ENCODE data around the gene SYVN1.

SYVN1 gene

DNA sequence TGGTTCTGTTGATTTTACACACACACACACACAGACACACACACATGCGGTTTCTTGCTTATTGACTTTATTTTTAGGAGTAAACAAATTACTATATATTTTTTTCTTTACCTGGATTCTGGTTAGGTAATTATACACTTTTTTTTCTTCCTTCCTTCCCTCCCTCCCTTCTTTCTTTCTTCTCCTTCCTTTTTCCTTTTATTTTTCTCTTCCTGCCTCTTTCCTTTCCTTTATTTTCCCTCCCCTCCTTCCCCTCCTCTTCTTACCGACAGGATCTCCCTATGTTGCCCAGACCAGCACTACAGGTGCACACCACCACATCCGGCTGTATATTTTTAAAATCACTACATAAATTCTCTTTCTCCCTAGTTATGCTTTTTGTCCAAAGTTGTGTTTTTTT is 32.6 kb upstream of the SYVN1 start:
- Histone ChIP-seq H3K4me1 (ENCODE audit: control insufficient read depth, insufficient read depth, low read length) (no peaks in the 10 kb centered on the region), H3K27ac (ENCODE audit: extremely low read depth, low read depth, low read length) (no peak overlapping the region), H3K4me3 (ENCODE audit: low read depth, low read length) (no peak overlapping the region), H3K36me3 (ENCODE audit: control insufficient read depth in 2 of 2, insufficient read depth in 1 of 2, low read length in 2 of 2) (no peaks in the 10 kb centered on the region), H3K9me3 (ENCODE audit: control insufficient read depth, insufficient read depth, low read depth, low read length) (no peaks in the 10 kb centered on the region)
- CTCF ChIA-PET: interaction anchor here (0.6 to 1.5 kb wide), 2 partner anchors 45 to 322 kb away, joined by 4 to 6 read pairs; partner anchors contain the start of genes CDC42BPG and MRPL49
- TF ChIP-seq HOXD13 (CRISPR knock-in tag; IDR thresholded peaks at IDR 0.05; ENCODE audit: borderline replicate concordance): no peak
- TF ChIP-seq ZNF366 (tag by site-specific recombination; conservative IDR thresholded peaks at IDR 0.05): 0 out of 2 replicates have a peak, but pooled peaks have one; percentile 19
- no peak for TF ChIP-seq ZNF426 (tag by site-specific recombination; IDR thresholded peaks at IDR 0.05)
- TF ChIP-seq, protein P1, sequence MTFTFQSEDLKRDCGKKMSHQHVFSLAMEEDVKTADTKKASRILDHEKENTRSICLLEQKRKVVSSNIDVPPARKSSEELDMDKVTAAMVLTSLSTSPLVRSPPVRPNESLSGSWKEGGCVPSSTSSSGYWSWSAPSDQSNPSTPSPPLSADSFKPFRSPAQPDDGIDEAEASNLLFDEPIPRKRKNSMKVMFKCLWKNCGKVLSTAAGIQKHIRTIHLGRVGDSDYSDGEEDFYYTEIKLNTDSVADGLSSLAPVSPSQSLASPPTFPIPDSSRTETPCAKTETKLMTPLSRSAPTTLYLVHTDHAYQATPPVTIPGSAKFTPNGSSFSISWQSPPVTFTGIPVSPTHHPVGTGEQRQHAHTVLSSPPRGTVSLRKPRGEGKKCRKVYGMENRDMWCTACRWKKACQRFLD (tag by site-specific recombination; IDR thresholded peaks at IDR 0.05): no peak
- TF ChIP-seq, protein P2, sequence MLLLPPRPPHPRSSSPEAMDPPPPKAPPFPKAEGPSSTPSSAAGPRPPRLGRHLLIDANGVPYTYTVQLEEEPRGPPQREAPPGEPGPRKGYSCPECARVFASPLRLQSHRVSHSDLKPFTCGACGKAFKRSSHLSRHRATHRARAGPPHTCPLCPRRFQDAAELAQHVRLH (tag by site-specific recombination; IDR thresholded peaks at IDR 0.05): no peak
- TF ChIP-seq ZNF677 (tag by site-specific recombination; IDR thresholded peaks at IDR 0.05): no peak
- no peak for TF ChIP-seq ZNF843 (tag by site-specific recombination; IDR thresholded peaks at IDR 0.05)
- TF ChIP-seq, protein P3, sequence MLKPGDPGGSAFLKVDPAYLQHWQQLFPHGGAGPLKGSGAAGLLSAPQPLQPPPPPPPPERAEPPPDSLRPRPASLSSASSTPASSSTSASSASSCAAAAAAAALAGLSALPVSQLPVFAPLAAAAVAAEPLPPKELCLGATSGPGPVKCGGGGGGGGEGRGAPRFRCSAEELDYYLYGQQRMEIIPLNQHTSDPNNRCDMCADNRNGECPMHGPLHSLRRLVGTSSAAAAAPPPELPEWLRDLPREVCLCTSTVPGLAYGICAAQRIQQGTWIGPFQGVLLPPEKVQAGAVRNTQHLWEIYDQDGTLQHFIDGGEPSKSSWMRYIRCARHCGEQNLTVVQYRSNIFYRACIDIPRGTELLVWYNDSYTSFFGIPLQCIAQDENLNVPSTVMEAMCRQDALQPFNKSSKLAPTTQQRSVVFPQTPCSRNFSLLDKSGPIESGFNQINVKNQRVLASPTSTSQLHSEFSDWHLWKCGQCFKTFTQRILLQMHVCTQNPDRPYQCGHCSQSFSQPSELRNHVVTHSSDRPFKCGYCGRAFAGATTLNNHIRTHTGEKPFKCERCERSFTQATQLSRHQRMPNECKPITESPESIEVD (tag by site-specific recombination; IDR thresholded peaks at IDR 0.05): no peak
- TF ChIP-seq, protein P4, sequence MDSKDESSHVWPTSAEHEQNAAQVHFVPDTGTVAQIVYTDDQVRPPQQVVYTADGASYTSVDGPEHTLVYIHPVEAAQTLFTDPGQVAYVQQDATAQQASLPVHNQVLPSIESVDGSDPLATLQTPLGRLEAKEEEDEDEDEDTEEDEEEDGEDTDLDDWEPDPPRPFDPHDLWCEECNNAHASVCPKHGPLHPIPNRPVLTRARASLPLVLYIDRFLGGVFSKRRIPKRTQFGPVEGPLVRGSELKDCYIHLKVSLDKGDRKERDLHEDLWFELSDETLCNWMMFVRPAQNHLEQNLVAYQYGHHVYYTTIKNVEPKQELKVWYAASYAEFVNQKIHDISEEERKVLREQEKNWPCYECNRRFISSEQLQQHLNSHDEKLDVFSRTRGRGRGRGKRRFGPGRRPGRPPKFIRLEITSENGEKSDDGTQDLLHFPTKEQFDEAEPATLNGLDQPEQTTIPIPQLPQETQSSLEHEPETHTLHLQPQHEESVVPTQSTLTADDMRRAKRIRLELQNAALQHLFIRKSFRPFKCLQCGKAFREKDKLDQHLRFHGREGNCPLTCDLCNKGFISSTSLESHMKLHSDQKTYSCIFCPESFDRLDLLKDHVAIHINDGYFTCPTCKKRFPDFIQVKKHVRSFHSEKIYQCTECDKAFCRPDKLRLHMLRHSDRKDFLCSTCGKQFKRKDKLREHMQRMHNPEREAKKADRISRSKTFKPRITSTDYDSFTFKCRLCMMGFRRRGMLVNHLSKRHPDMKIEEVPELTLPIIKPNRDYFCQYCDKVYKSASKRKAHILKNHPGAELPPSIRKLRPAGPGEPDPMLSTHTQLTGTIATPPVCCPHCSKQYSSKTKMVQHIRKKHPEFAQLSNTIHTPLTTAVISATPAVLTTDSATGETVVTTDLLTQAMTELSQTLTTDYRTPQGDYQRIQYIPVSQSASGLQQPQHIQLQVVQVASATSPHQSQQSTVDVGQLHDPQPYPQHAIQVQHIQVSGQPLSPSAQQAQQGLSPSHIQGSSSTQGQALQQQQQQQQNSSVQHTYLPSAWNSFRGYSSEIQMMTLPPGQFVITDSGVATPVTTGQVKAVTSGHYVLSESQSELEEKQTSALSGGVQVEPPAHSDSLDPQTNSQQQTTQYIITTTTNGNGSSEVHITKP (tag by site-specific recombination; IDR thresholded peaks at IDR 0.05): peak; percentile 34; the same call in 1 of the 2 replicates
- TF ChIP-seq ZNF624 (tag by site-specific recombination; IDR thresholded peaks at IDR 0.05): no peak
- TF ChIP-seq, protein P5, sequence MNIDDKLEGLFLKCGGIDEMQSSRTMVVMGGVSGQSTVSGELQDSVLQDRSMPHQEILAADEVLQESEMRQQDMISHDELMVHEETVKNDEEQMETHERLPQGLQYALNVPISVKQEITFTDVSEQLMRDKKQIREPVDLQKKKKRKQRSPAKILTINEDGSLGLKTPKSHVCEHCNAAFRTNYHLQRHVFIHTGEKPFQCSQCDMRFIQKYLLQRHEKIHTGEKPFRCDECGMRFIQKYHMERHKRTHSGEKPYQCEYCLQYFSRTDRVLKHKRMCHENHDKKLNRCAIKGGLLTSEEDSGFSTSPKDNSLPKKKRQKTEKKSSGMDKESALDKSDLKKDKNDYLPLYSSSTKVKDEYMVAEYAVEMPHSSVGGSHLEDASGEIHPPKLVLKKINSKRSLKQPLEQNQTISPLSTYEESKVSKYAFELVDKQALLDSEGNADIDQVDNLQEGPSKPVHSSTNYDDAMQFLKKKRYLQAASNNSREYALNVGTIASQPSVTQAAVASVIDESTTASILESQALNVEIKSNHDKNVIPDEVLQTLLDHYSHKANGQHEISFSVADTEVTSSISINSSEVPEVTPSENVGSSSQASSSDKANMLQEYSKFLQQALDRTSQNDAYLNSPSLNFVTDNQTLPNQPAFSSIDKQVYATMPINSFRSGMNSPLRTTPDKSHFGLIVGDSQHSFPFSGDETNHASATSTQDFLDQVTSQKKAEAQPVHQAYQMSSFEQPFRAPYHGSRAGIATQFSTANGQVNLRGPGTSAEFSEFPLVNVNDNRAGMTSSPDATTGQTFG (tag by site-specific recombination; IDR thresholded peaks at IDR 0.05; ENCODE audit: borderline replicate concordance): no peak
- POLR2A ChIA-PET: interaction anchor here (0.7 kb wide), 1 partner anchor 105 kb away, joined by 5 read pairs; no protein-coding TSS in a partner anchor

DNA sequence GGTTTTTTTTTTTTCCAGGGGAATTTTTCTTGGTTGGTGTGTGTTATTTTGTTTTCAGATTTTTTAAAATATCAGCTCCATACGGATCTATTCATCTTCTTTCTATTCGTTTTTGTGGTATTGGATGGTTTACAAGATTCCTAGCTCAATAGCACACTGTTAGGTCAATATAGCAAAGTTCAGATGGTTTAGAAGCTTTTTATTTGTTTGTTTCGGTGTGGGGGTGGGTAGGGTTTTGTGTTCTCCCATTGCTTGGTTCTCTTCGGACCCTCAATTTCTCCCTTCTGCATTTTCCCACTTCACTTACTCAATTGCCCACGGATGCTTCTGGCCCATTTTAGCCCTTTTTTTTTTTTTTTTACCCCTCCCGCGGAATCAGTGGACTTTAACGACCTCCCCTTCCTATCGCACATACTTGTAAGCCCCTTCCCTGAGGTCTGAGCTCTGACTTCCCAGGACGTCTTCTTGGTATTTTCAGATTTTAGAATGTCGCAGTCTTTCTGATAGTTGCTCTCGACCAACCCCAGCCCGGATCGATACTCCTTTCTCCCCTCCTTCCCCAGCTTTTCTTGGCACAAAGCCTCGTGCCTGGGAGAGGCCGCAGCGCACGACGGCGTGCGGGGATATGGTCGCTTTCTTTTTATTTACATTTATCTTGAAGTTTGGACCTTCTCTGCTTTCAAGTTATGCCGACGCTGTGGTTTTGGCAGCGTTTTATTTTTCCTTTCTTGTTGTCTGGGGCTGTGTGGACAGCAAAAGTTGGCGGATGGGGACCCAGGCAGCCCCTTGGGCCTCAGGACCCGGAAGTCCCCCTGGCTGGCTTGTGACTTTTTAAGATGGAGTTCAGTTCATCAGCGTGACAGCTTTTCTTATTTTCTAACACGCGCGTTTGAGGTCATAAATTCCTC is 31.3 kb upstream of the SYVN1 start:
- H3K36me3 ChIP-seq (ENCODE audit: control insufficient read depth in 2 of 2, insufficient read depth in 1 of 2, low read length in 2 of 2): no peaks in the 10 kb centered on the region
- TF ChIP-seq, protein P4 (tag by site-specific recombination; IDR thresholded peaks at IDR 0.05): 0 out of 2 replicates have a peak, but pooled peaks have one; percentile 28
- no peak for TF ChIP-seq TRIM28 (IDR thresholded peaks at IDR 0.05; ENCODE audit: borderline replicate concordance, low read length)
- H3K4me3 ChIP-seq (ENCODE audit: low read depth, low read length): no peak overlapping the region
- H3K4me1 ChIP-seq (ENCODE audit: control insufficient read depth, insufficient read depth, low read length): no peaks in the 10 kb centered on the region
- CTCF ChIA-PET: interaction anchor here (0.6 to 1.2 kb wide), 3 partner anchors 9 to 592 kb away, joined by 3 read pairs; no protein-coding TSS in a partner anchor
- H3K9me3 ChIP-seq (ENCODE audit: control insufficient read depth, insufficient read depth, low read depth, low read length): no peaks in the 10 kb centered on the region
- POLR2A ChIA-PET: interaction anchor here (0.7 kb wide), 1 partner anchor 1539 kb away, joined by 6 read pairs; no protein-coding TSS in a partner anchor
- no peak overlapping the region for H3K27ac ChIP-seq (ENCODE audit: extremely low read depth, low read depth, low read length)

Measured in HEK293 (cell line).